A673 (cell line): Measurements from ENCODE around the gene RPN1. TPM values are rescaled to one million over a fixed set of nuclear protein-coding genes. Genes with fewer than 3 reads are reported as not detected.

ENCODE experiments used
- BruUV-seq: library from RNA; stranded (reverse); fragments of 400-500 nt; replicated peaks from 2 replicates; lab custom pipeline; 2021; lab: Mats Ljungman, UMichigan
- CTCF ChIA-PET: fragments of 300-600 bp; sonication (Branson Sonifier 250); formaldehyde crosslinking; loops from one replicate; lab custom pipeline; 2022; ENCODE audit warnings: antibody characterized with exemption; lab: Charles Lee
- POLR2A ChIA-PET: fragments of 300-600 bp; sonication (Branson Sonifier 250); formaldehyde crosslinking; loops from one replicate; lab custom pipeline; 2022; ENCODE audit warnings: antibody characterized with exemption; ENCODE audit not compliant: low non-redundant PET; lab: Charles Lee
- DNase-seq: peaks from one replicate; pipeline ENCODE4 v3.0.0-alpha.2; 2015; ENCODE audit warnings: low spot score
- H3K27ac ChIP-seq: fragments of 200-600 bp; sonication (generic); 2 replicates; pipeline ENCODE4 v1.5.1; 2016; ENCODE audit warnings: mixed run types, low read depth, mild to moderate bottlenecking, mixed read lengths, antibody characterized with exemption, low read length; ENCODE audit not compliant: poor library complexity, severe bottlenecking
- H3K27me3 ChIP-seq: fragments of 200-600 bp; sonication (generic); replicated peaks from 2 replicates; pipeline ENCODE4 v1.6.1; 2017; ENCODE audit warnings: mixed run types, low read depth, mild to moderate bottlenecking, mixed read lengths, antibody characterized with exemption, low read length; ENCODE audit not compliant: insufficient read depth, poor library complexity
- H3K36me3 ChIP-seq: fragments of 200-600 bp; sonication (generic); 2 replicates; pipeline ENCODE4 v1.6.1; 2016; ENCODE audit warnings: mixed run types, mild to moderate bottlenecking, mixed read lengths, antibody characterized with exemption, low read length; ENCODE audit not compliant: insufficient read depth, poor library complexity, severe bottlenecking
- H3K4me1 ChIP-seq: fragments of 200-600 bp; sonication (generic); 2 replicates; pipeline ENCODE4 v1.6.1; 2017; ENCODE audit warnings: mixed run types, mild to moderate bottlenecking, mixed read lengths, antibody characterized with exemption, low read length; ENCODE audit not compliant: insufficient read depth, poor library complexity, severe bottlenecking
- H3K4me3 ChIP-seq: fragments of 200-600 bp; sonication (generic); 2 replicates; pipeline ENCODE4 v1.5.1; 2016; ENCODE audit warnings: low read depth, mixed run types, mild to moderate bottlenecking, mixed read lengths, low read length; ENCODE audit not compliant: poor library complexity, severe bottlenecking
- H3K9me3 ChIP-seq: fragments of 200-600 bp; sonication (generic); 2 replicates; pipeline ENCODE4 v1.6.1; 2016; ENCODE audit warnings: mixed run types, low read depth, mild to moderate bottlenecking, mixed read lengths, antibody characterized with exemption, low read length; ENCODE audit not compliant: poor library complexity, severe bottlenecking
- EZH2 ChIP-seq: fragments of 200-600 bp; sonication (generic); IDR thresholded peaks from 2 replicates; pipeline ENCODE4 v1.6.1; 2017; ENCODE audit warnings: borderline replicate concordance, low read depth, mild to moderate bottlenecking, mixed read lengths, antibody characterized with exemption, low read length; ENCODE audit not compliant: poor library complexity, severe bottlenecking
- intact Hi-C: fragments of 100-400 bp; cut with micrococcal nuclease; formaldehyde crosslinking; loops from one replicate; pipeline ENCODE4 v1.10.0; 2022; ENCODE audit not compliant: unreplicated experiment
- total RNA-seq: library from RNA; stranded (reverse); gene quantifications from 2 replicates; pipeline ENCODE4 v1.2.3, GENCODE V29; 2021
- TF ChIP-seq, protein P1 (sequence below): fragments of 300-800, 200-600 bp; sonication (generic); conservative IDR thresholded peaks from 2 replicates; pipeline ENCODE4 v1.5.1; 2017; ENCODE audit warnings: low read depth, mild to moderate bottlenecking, antibody characterized with exemption, low read length, moderate library complexity, mixed read lengths

RPN1 gene
- total RNA-seq, 1 experiment from 2014 or later, result 254 TPM

DNA sequence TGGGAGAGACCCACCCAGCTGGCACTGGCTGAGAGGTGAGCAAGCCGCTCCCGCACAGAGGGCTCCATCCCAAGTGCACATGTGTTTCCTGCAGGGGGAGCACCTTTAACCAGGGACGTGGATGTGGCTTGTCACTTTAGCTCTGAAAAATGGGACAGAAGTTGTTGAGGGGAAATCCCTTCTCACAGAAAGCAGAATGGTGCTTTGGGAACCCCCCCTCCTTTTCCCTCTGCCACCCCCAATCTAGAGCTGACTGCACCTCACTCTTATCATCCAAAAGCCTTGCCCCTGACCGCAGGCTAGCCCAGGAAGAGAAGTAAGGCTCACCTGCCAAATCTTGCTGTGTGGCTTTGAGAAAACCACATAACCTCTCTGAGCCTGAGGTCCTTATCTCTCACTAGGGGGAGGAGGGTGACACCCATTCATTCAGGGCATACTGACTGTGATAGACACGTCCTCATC, 77.9 kb downstream of the RPN1 start:
- TF ChIP-seq EZH2, result no peak
- TF ChIP-seq, protein P1, sequence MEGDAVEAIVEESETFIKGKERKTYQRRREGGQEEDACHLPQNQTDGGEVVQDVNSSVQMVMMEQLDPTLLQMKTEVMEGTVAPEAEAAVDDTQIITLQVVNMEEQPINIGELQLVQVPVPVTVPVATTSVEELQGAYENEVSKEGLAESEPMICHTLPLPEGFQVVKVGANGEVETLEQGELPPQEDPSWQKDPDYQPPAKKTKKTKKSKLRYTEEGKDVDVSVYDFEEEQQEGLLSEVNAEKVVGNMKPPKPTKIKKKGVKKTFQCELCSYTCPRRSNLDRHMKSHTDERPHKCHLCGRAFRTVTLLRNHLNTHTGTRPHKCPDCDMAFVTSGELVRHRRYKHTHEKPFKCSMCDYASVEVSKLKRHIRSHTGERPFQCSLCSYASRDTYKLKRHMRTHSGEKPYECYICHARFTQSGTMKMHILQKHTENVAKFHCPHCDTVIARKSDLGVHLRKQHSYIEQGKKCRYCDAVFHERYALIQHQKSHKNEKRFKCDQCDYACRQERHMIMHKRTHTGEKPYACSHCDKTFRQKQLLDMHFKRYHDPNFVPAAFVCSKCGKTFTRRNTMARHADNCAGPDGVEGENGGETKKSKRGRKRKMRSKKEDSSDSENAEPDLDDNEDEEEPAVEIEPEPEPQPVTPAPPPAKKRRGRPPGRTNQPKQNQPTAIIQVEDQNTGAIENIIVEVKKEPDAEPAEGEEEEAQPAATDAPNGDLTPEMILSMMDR, result peak; percentile 53
- no peaks in the 10 kb centered on the region for H3K9me3 ChIP-seq
- no peak overlapping the region for H3K4me3 ChIP-seq
- ChIA-PET POLR2A (no interaction called here), CTCF (interaction anchor here (1.0 kb wide), 2 partner anchors 36 to 378 kb away, joined by 3 read pairs; no protein-coding TSS in a partner anchor)
- peak; percentile 50 for DNase-seq
- intact Hi-C loops, result no loop called here
- no TSS peak for BruUV-seq
- H3K27me3 ChIP-seq, result no peaks in the 10 kb centered on the region
- H3K4me1 ChIP-seq, result peaks cover 14% of the 10 kb centered on the region
- H3K36me3 ChIP-seq, result no peaks in the 10 kb centered on the region
- no peak overlapping the region for H3K27ac ChIP-seq

DNA sequence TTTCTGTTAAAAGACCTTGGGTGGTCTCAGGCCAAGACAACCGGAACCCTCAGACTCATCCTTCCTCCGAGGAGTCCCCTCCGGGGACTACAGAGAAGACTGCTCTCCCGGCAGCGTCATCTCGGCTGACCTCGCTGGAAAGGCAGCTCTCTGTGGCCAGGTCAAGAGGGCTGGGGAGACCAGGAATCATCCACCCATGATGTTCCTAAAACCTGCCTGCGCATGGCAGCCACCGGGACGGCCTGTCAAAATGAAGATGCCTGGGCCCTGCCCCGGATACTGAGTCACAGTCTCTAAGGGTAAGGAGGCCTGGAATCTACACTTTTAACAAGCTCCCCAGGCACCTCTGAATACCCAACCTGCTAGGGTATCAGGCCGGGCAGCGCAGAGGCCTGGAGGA, 78.6 kb downstream of the RPN1 start:
- no peak for TF ChIP-seq EZH2
- TF ChIP-seq, protein P1, result no peak

More for the DNA sequence above, 78.6 kb downstream of the RPN1 start:
- Histone ChIP-seq H3K27me3 (no peaks in the 10 kb centered on the region), H3K4me3 (no peak overlapping the region), H3K27ac (no peak overlapping the region), H3K36me3 (no peaks in the 10 kb centered on the region), H3K9me3 (no peaks in the 10 kb centered on the region), H3K4me1 (peaks cover 14% of the 10 kb centered on the region)
- ChIA-PET POLR2A (no interaction called here), CTCF (no interaction called here)
- no TSS peak for BruUV-seq
- intact Hi-C loops, result no loop called here
- DNase-seq, result no peak

Other genes starting within 250 kb of the RPN1 start
- gene DNAJB8, start 183.9 kb downstream of the RPN1 start, total RNA-seq, result not detected in 2 replicates
- 14.2 and 19.4 TPM in 2 replicates for gene GATA2, start 157.6 kb downstream of the RPN1 start, total RNA-seq
- gene RAB7A, start 75.4 kb upstream of the RPN1 start, total RNA-seq, result 245 and 258 TPM in 2 replicates
- gene ACAD9, start 228.8 kb upstream of the RPN1 start, total RNA-seq, result 54.5 and 54.9 TPM in 2 replicates